MM.1S (cell line): ENCODE results near the gene COX10.

Source experiments
- EZH2 ChIP-seq: fragments of 300-600 bp; sonication (generic); optimal IDR thresholded peaks from 2 replicates; pipeline ENCODE3; 2017; ENCODE audit warnings: low read depth, mild to moderate bottlenecking, antibody characterized with exemption, low read length, mixed read lengths
- EZH2phosphoT487 ChIP-seq: fragments of 300-600 bp; sonication (generic); IDR thresholded peaks from 2 replicates; pipeline ENCODE4 v1.6.1; 2018; ENCODE audit warnings: antibody characterized with exemption, low read length
- TF ChIP-seq, protein P1 (sequence below): fragments of 300-600 bp; sonication (generic); IDR thresholded peaks from 2 replicates; pipeline ENCODE4 v1.5.1; 2016; ENCODE audit warnings: antibody characterized with exemption, low read length, mixed read lengths

DNA sequence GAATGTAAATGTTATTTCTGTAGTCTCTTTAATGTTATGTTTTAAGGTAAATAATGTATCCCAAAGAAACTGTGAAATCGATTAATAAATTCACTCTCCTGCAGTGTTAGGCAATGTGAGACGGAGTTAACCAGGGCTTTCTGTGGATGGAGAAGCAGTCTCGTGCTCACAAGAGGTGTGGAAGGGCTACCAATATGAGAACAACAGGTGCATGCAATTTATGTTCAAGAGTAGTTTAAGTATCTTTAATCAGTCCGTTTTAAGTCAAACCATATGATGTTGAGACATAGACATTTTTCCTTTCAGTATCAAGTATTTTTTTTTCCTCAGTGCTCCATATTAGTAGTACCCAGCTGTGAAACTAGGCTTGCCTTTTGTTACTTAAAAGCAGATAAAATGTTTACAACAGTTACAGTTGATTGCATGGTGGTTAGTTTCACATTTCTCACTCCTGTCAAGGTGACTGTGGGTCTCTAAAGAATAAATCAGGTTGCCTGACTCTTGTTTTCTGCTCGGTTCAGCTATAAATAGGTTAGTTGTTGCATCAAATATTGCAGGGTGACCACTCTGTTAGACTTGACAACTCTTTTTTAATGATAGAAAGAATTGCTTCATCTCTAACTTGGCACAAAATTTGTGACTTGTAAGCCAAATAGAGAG is 54.4 kb downstream of the COX10 start:
- TF ChIP-seq, protein P1, sequence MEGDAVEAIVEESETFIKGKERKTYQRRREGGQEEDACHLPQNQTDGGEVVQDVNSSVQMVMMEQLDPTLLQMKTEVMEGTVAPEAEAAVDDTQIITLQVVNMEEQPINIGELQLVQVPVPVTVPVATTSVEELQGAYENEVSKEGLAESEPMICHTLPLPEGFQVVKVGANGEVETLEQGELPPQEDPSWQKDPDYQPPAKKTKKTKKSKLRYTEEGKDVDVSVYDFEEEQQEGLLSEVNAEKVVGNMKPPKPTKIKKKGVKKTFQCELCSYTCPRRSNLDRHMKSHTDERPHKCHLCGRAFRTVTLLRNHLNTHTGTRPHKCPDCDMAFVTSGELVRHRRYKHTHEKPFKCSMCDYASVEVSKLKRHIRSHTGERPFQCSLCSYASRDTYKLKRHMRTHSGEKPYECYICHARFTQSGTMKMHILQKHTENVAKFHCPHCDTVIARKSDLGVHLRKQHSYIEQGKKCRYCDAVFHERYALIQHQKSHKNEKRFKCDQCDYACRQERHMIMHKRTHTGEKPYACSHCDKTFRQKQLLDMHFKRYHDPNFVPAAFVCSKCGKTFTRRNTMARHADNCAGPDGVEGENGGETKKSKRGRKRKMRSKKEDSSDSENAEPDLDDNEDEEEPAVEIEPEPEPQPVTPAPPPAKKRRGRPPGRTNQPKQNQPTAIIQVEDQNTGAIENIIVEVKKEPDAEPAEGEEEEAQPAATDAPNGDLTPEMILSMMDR: no peak
- TF ChIP-seq EZH2: no peak
- TF ChIP-seq EZH2phosphoT487: no peak
